ENCODE data around the gene LRP5.

Gene LRP5

GRCh38 chr11:68377389-68377795, 65.0 kb downstream of the LRP5 start:
- no peak for DNase-seq (ENCODE audit: low spot score)
- peak overlapping the region; percentile 29 for H3K23ac ChIP-seq (ENCODE audit: low read depth, low read length, poor library complexity)
- H3K79me1 ChIP-seq (ENCODE audit: low read depth, low read length) = no peaks in the 10 kb centered on the region
- peaks cover 8% of the 10 kb centered on the region in 2 donors for H3K36me3 ChIP-seq (replicated peaks in 1 of 2; ENCODE audit: control insufficient read depth in 2 of 2, insufficient read depth in 2 of 2, low read length in 2 of 2)
- H3K4me1 ChIP-seq (ENCODE audit: control insufficient read depth in 2 of 2, insufficient read depth in 1 of 2, low read depth in 1 of 2, low read length in 2 of 2) = peaks cover 16 to 32% of the 10 kb centered on the region in 2 donors
- H3K4ac ChIP-seq (ENCODE audit: low read length) = no peak overlapping the region
- no peaks in the 10 kb centered on the region for H3K27me3 ChIP-seq (ENCODE audit: control insufficient read depth in 3 of 3, insufficient read depth in 3 of 3, low read depth in 1 of 3, low read length in 3 of 3)
- H3K9ac ChIP-seq (ENCODE audit: low read depth, low read length, poor library complexity) = no peak overlapping the region
- H3K9me3 ChIP-seq (replicated peaks in 1 of 2; ENCODE audit: control insufficient read depth in 2 of 2, insufficient read depth in 1 of 2, low read depth in 1 of 2, low read length in 2 of 2) = no peaks in the 10 kb centered on the region
- H2BK12ac ChIP-seq (ENCODE audit: low read length) = no peak overlapping the region
- no peak overlapping the region for H2AK5ac ChIP-seq (ENCODE audit: low read depth, low read length)
- H3K4me3 ChIP-seq (ENCODE audit: low read length in 2 of 2) = no peak overlapping the region
- no peak overlapping the region for H2BK5ac ChIP-seq (ENCODE audit: low read length)
- no peak overlapping the region for H4K91ac ChIP-seq (ENCODE audit: low read depth, low read length, poor library complexity)
- peak overlapping the region; percentile 52 for H3K18ac ChIP-seq (ENCODE audit: low read length)
- no peak overlapping the region for H2AFZ ChIP-seq (ENCODE audit: low read length)
- peak overlapping the region; percentile 87 for H3K14ac ChIP-seq (ENCODE audit: low read length)
- H3K27ac ChIP-seq (replicated peaks; ENCODE audit: low read length) = no peak overlapping the region
- H4K8ac ChIP-seq (ENCODE audit: low read depth, low read length) = no peak overlapping the region
- no CpG with 5 or more reads among the region's 12 CpGs for WGBS, 2 donors (ENCODE audit: extremely low coverage in 2 of 2, insufficient read length in 2 of 2, insufficient replicate concordance in 1 of 2)
- H3K4me2 ChIP-seq (ENCODE audit: insufficient read depth, low read length, poor library complexity, severe bottlenecking) = no peak overlapping the region
- no peak overlapping the region for H2BK120ac ChIP-seq (ENCODE audit: low read depth, low read length)
- no peak overlapping the region for H2BK15ac ChIP-seq (ENCODE audit: low read length)

- no peak overlapping the region for H4K8ac ChIP-seq (ENCODE audit: low read depth, low read length)
- no peak overlapping the region for H3K4me2 ChIP-seq (ENCODE audit: insufficient read depth, low read length, poor library complexity, severe bottlenecking)
- no CpG with 5 or more reads among the region's 11 CpGs for WGBS, 2 donors (ENCODE audit: extremely low coverage in 2 of 2, insufficient read length in 2 of 2, insufficient replicate concordance in 1 of 2)
- no peak overlapping the region for H2BK5ac ChIP-seq (ENCODE audit: low read length)
- H3K4me1 ChIP-seq (ENCODE audit: control insufficient read depth in 2 of 2, insufficient read depth in 1 of 2, low read depth in 1 of 2, low read length in 2 of 2) = peaks cover 6 to 23% of the 10 kb centered on the region in 2 donors
- H3K23ac ChIP-seq (ENCODE audit: low read depth, low read length, poor library complexity) = no peak overlapping the region
- H3K9ac ChIP-seq (ENCODE audit: low read depth, low read length, poor library complexity) = no peak overlapping the region
- H3K27me3 ChIP-seq (ENCODE audit: control insufficient read depth in 3 of 3, insufficient read depth in 3 of 3, low read depth in 1 of 3, low read length in 3 of 3) = no peaks in the 10 kb centered on the region
- no peak overlapping the region for H2AFZ ChIP-seq (ENCODE audit: low read length)
- H4K91ac ChIP-seq (ENCODE audit: low read depth, low read length, poor library complexity) = no peak overlapping the region
- H3K9me3 ChIP-seq (replicated peaks in 1 of 2; ENCODE audit: control insufficient read depth in 2 of 2, insufficient read depth in 1 of 2, low read depth in 1 of 2, low read length in 2 of 2) = no peaks in the 10 kb centered on the region
- H3K27ac ChIP-seq (replicated peaks; ENCODE audit: low read length) = no peak overlapping the region
- no peak overlapping the region for H3K18ac ChIP-seq (ENCODE audit: low read length)
- H3K36me3 ChIP-seq (replicated peaks in 1 of 2; ENCODE audit: control insufficient read depth in 2 of 2, insufficient read depth in 2 of 2, low read length in 2 of 2) = peaks cover 8% of the 10 kb centered on the region in 2 donors
- H3K4me3 ChIP-seq (ENCODE audit: low read length in 2 of 2) = no peak overlapping the region
- H3K14ac ChIP-seq (ENCODE audit: low read length) = no peak overlapping the region
- no peak overlapping the region for H2BK15ac ChIP-seq (ENCODE audit: low read length)
- no peak for DNase-seq (ENCODE audit: low spot score)
- no peaks in the 10 kb centered on the region for H3K79me1 ChIP-seq (ENCODE audit: low read depth, low read length)
- no peak overlapping the region for H2BK12ac ChIP-seq (ENCODE audit: low read length)
- H3K4ac ChIP-seq (ENCODE audit: low read length) = no peak overlapping the region
- no peak overlapping the region for H2BK120ac ChIP-seq (ENCODE audit: low read depth, low read length)
- H2AK5ac ChIP-seq (ENCODE audit: low read depth, low read length) = no peak overlapping the region
Observed at GRCh38 chr11:68379206-68379605, 66.8 kb downstream of the LRP5 start.

GRCh38 chr11:68380786-68381622, 68.6 kb downstream of the LRP5 start:
- Histone ChIP-seq H2AFZ (ENCODE audit: low read length) (no peak overlapping the region), H3K79me1 (ENCODE audit: low read depth, low read length) (peaks cover 9% of the 10 kb centered on the region), H3K27ac (replicated peaks; ENCODE audit: low read length) (no peak overlapping the region)

GRCh38 chr11:68381716-68382115, 69.3 kb downstream of the LRP5 start:
- Histone ChIP-seq H4K8ac (ENCODE audit: low read depth, low read length) (no peak overlapping the region), H3K79me1 (ENCODE audit: low read depth, low read length) (peaks cover 9% of the 10 kb centered on the region), H3K4ac (ENCODE audit: low read length) (no peak overlapping the region), H3K14ac (ENCODE audit: low read length) (no peak overlapping the region), H2BK5ac (ENCODE audit: low read length) (no peak overlapping the region), H3K4me2 (ENCODE audit: insufficient read depth, low read length, poor library complexity, severe bottlenecking) (no peak overlapping the region), H2AFZ (ENCODE audit: low read length) (no peak overlapping the region), H2BK12ac (ENCODE audit: low read length) (no peak overlapping the region), H3K9ac (ENCODE audit: low read depth, low read length, poor library complexity) (no peak overlapping the region), H3K23ac (ENCODE audit: low read depth, low read length, poor library complexity) (no peak overlapping the region), H3K4me3 (ENCODE audit: low read length in 2 of 2) (no peak overlapping the region), H2BK15ac (ENCODE audit: low read length) (no peak overlapping the region), H4K91ac (ENCODE audit: low read depth, low read length, poor library complexity) (no peak overlapping the region), H3K27ac (replicated peaks; ENCODE audit: low read length) (no peak overlapping the region), H2BK120ac (ENCODE audit: low read depth, low read length) (no peak overlapping the region), H3K4me1 (ENCODE audit: control insufficient read depth in 2 of 2, insufficient read depth in 1 of 2, low read depth in 1 of 2, low read length in 2 of 2) (peaks cover 6 to 16% of the 10 kb centered on the region in 2 donors), H3K9me3 (replicated peaks in 1 of 2; ENCODE audit: control insufficient read depth in 2 of 2, insufficient read depth in 1 of 2, low read depth in 1 of 2, low read length in 2 of 2) (peaks cover 0 to 7% of the 10 kb centered on the region in 2 donors), H2AK5ac (ENCODE audit: low read depth, low read length) (no peak overlapping the region), H3K18ac (ENCODE audit: low read length) (no peak overlapping the region), H3K27me3 (ENCODE audit: control insufficient read depth in 3 of 3, insufficient read depth in 3 of 3, low read depth in 1 of 3, low read length in 3 of 3) (no peaks in the 10 kb centered on the region), H3K36me3 (replicated peaks in 1 of 2; ENCODE audit: control insufficient read depth in 2 of 2, insufficient read depth in 2 of 2, low read length in 2 of 2) (peaks cover 6 to 9% of the 10 kb centered on the region in 2 donors)
- no peak for DNase-seq (ENCODE audit: low spot score)
- no CpG with 5 or more reads among the region's 4 CpGs for WGBS, 2 donors (ENCODE audit: extremely low coverage in 2 of 2, insufficient read length in 2 of 2, insufficient replicate concordance in 1 of 2)

More at GRCh38 chr11:68380786-68381622, 68.6 kb downstream of the LRP5 start:
- no peak overlapping the region for H3K4ac ChIP-seq (ENCODE audit: low read length)
- no peak overlapping the region for H2AK5ac ChIP-seq (ENCODE audit: low read depth, low read length)
- H4K8ac ChIP-seq (ENCODE audit: low read depth, low read length) = no peak overlapping the region
- H3K4me1 ChIP-seq (ENCODE audit: control insufficient read depth in 2 of 2, insufficient read depth in 1 of 2, low read depth in 1 of 2, low read length in 2 of 2) = peaks cover 6 to 16% of the 10 kb centered on the region in 2 donors
- peaks cover 0 to 7% of the 10 kb centered on the region in 2 donors for H3K36me3 ChIP-seq (replicated peaks in 1 of 2; ENCODE audit: control insufficient read depth in 2 of 2, insufficient read depth in 2 of 2, low read length in 2 of 2)
- no peaks in the 10 kb centered on the region for H3K27me3 ChIP-seq (ENCODE audit: control insufficient read depth in 3 of 3, insufficient read depth in 3 of 3, low read depth in 1 of 3, low read length in 3 of 3)
- H3K4me3 ChIP-seq (ENCODE audit: low read length in 2 of 2) = no peak overlapping the region
- no peak for DNase-seq (ENCODE audit: low spot score)
- no peak overlapping the region for H4K91ac ChIP-seq (ENCODE audit: low read depth, low read length, poor library complexity)
- no peak overlapping the region for H2BK12ac ChIP-seq (ENCODE audit: low read length)
- no peak overlapping the region for H2BK120ac ChIP-seq (ENCODE audit: low read depth, low read length)
- peak overlapping the region; percentile 47 for H3K14ac ChIP-seq (ENCODE audit: low read length)
- H3K9ac ChIP-seq (ENCODE audit: low read depth, low read length, poor library complexity) = peak overlapping the region; percentile 37
- WGBS, 2 donors (ENCODE audit: extremely low coverage in 2 of 2, insufficient read length in 2 of 2, insufficient replicate concordance in 1 of 2) = no CpG with 5 or more reads among the region's 26 CpGs
- no peak overlapping the region for H3K4me2 ChIP-seq (ENCODE audit: insufficient read depth, low read length, poor library complexity, severe bottlenecking)
- peak overlapping the region; percentile 47 for H3K23ac ChIP-seq (ENCODE audit: low read depth, low read length, poor library complexity)
- no peak overlapping the region for H2BK5ac ChIP-seq (ENCODE audit: low read length)
- peak overlapping the region; percentile 67 for H3K18ac ChIP-seq (ENCODE audit: low read length)
- peaks cover 0 to 2% of the 10 kb centered on the region in 2 donors for H3K9me3 ChIP-seq (replicated peaks in 1 of 2; ENCODE audit: control insufficient read depth in 2 of 2, insufficient read depth in 1 of 2, low read depth in 1 of 2, low read length in 2 of 2)
- no peak overlapping the region for H2BK15ac ChIP-seq (ENCODE audit: low read length)

Measured in neuronal stem cell (in vitro differentiated cells).